GM19438 (cell line): ENCODE data around the gene OR14A2.
"Not testable (repeated sequence)": the region's sequence is repeated elsewhere in the genome, so short reads cannot be mapped to it uniquely, and the experiment has no call there.

Source experiments
- ATAC-seq: cut with Tn5 transposase; IDR thresholded peaks from one replicate; pipeline ENCODE4 v1.9.1; 2021; ENCODE audit warnings: low read depth; ENCODE audit not compliant: unreplicated experiment

OR14A2 gene

GRCh38 chr1:247748041-247748440 is at the start of gene OR14A2:
OR14A2 (minus strand) TSS chr1:247748141.
- ATAC-seq = no peak

GRCh38 chr1:247797518-247797917 is 49.6 kb upstream of the OR14A2 start:
- no peak for ATAC-seq

GRCh38 chr1:247769603-247770002 is 21.7 kb upstream of the OR14A2 start:
- ATAC-seq = no peak

- ATAC-seq = no peak
Measured at GRCh38 chr1:247760456-247760855, 12.5 kb upstream of the OR14A2 start, which contains the start of gene OR1C1. OR1C1 (minus strand) TSS chr1:247760556; CDS start chr1:247758406, 2,150 bp downstream.

- ATAC-seq = not testable (repeated sequence)
Measured at GRCh38 chr1:247754311-247754710, 6.4 kb upstream of the OR14A2 start.

DNA sequence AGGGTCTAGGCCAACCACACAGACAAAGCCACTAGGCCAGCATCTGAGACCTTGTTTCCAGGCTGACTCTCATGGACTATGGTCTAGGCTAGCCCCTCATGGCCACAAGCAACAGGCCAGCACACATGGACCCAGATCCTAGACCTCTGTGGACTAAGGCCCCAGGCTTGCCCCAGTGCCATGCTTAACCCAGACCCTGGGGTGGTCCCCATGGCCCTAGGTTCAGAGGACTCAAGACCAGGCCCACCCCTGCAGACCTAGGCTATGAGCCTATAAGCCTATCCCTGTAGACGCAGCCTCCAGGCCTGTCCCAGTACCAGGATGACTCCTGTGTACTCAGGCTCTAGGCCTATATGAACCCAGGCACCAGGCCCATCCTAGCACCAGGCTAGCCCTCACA is 1.9 kb upstream of the OR14A2 start:
- ATAC-seq = no peak

DNA sequence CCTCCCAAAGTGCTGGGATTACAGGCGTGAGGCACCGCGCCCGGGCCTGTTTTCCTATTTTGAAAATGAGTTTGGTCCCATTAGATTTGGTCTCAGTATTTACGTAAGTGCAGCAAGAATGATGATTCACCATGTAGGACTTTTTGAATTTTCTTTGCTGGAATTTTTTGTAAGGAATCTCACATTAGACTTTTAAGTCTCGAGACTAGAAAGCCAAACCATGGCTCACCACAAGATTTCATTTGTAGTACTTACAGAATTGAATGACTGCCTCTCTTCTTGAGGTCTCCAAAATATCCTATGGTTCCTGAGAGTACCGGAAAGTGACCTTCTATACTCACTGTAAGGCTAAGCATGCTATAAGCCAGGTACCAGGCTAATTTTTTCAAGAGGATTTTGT is 325 bp downstream of the OR14A2 start:
- ATAC-seq = no peak

GRCh38 chr1:247746391-247746935 is 1.5 kb downstream of the OR14A2 start:
- ATAC-seq = no peak

GRCh38 chr1:247742215-247742760 is 5.7 kb downstream of the OR14A2 start:
- ATAC-seq = not testable (repeated sequence)

- no peak for ATAC-seq
Measured at GRCh38 chr1:247741756-247742155, 6.2 kb downstream of the OR14A2 start.

DNA sequence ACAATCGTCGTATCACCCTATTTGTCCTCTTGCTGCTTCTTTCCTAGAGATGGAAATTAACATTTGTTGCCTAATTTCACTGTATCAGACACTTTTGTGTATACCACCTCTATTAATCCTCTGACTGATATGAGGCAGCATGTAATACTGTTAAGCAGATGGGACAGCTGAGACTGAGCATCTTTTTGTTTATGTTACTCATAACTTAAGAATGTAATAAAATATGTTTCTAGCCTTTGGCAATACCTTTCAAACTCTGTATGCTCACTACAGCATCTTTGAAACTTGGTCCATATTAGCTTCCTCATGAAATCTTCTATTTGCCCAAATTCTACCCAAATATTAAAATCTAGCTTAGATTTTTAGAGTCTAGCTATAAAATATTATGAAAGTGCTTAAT is 7.2 kb downstream of the OR14A2 start:
- no peak for ATAC-seq

GRCh38 chr1:247738315-247738714 is 9.6 kb downstream of the OR14A2 start, which contains the start of gene OR14K1:
OR14K1 (plus strand) TSS chr1:247738615; CDS start chr1:247738615, 0 bp downstream.
- ATAC-seq = no peak

DNA sequence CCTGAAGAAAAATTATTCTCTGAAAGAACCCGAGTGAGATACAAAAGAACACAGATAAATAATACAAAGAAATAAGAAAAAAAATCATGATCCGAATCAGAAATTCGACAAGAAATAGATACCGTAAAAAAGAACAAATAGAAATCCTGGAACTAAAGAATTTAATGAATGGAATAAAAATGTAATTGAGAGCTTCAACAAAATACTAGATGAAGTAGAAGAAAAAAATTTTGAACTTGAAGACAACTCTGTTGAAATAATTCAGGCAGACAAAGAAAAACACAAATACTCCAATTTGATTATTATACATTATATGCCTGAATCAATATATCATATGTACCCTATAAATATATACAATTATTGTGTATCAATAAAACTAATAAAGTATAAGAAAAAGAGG is 26.7 kb downstream of the OR14A2 start:
- no peak for ATAC-seq

DNA sequence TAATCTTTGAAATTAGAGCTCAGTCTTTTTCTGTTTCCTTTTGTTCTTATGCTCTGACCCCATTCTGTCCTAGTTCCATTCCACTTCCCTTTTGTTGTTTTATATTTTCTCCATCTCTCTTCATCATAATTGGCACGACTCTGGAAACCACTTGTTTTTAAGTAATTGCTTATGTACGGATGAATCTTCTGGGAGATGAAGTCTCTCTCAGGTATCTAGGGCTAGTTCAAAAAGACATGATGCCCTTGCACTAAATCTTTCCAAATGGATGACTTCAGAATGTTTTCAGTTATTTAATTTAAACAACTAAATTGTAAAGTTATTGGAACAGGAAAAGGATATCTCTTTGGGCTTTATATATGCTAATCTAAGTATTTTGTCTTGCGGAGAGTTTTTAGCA is 31.4 kb downstream of the OR14A2 start, which contains the start of gene OR6F1:
Gene OR6F1 (minus strand): TSS at position 101 of the 400 bp plus-strand sequence. CDS start 3,891 bp downstream, outside the sequence.
- ATAC-seq = no peak

DNA sequence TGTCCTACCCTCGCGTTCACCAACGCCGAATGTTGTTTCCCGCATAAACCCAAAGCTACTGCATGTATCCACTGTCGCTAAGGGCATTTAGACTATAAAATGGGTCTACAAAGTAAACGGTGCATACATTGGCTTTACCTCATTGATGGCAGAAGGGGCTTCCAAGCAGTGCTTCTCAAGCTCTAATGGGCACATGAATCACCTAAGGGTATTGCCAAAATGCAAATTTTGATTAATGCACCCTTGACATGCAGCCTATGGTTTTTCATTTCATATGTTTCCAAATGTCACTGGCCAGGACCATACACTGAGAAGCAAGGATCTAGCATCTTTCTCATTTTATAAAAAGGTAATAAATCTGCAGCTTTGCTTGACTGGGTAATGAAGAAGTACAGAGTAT is 34.2 kb downstream of the OR14A2 start:
- ATAC-seq = no peak

DNA sequence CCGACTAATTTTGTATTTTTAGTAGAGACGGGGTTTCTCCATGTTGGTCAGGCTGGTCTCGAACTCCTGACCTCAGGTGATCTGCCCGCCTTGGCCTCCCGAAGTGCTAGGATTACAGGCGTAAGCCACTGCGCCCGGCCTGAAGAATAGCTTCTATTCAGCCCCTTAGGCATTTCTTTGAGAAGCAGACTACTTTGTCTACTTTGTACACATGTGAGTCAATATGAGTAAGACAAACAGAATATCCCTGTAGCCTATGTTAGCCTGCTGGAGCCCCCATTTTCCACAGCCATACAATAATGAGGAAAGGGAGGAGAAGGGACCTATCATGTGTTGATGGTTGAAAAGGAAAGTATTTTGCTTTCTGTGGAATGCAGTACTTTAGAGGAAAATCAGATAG is 37.3 kb downstream of the OR14A2 start:
- not testable (repeated sequence) for ATAC-seq

DNA sequence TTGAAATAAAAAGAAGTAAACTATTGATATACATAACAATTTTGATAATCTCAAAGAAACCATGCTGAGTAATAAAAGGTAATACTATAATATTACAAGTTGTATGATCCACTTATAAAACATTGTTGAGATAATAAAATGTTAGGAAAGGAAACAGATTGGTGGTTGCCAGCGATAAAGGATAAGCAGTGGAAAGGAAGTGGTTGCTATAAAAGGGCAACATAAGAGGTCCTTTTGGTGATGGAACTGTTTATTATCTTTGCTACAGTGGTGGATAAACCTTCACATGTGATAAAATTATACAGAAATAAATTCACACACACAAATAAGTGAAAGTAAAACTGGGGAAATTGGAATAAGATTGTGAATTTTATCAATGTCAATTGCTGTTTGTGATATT is 46.6 kb downstream of the OR14A2 start:
- ATAC-seq = no peak

- peak; percentile 92 for ATAC-seq
Measured at GRCh38 chr1:247681288-247681897, 66.5 kb downstream of the OR14A2 start.

DNA sequence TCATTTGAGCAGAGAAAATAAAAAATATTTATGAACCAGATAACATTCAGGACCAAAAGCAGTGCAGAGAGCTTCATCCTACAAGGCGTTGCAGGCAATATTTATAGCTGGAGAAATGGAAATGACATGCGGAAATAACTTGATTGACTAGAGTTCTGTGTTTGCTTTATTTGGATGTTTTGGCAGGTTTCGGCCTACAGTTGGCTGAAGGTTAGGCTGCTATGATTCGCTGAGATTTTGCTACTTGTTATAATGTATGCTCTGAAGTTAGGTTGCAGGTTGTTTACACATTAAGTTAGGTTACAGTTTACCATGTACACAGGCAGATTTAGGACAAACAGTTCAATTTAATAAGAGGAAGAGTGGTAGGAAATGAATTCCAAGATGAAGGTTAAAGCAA is 67.8 kb downstream of the OR14A2 start:
- no peak for ATAC-seq

DNA sequence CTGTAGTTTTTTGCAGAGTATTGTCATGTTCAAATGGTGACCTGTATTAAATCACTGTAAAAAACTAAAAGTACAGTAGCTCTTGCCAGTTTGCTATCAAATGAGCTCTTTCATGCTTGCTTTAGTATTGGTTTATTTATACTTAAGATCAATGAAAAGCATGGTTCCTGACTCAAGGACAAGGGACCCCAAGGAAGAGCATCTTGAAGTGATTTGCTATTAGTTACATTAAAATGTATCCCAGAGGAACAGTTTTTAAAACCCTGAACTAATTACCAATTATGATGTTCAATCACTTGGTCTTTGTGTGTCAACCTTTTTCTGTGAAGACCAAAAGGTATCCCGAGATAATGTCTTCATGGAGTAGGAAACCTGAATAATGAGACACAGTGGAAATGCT is 68.3 kb downstream of the OR14A2 start, which contains the start of gene OR13G1:
Gene OR13G1 (minus strand): TSS at position 101 of the 400 bp plus-strand sequence. CDS start 6,698 bp downstream, outside the sequence.
- no peak for ATAC-seq
